ENCODE results near the gene ABHD2.

DNA sequence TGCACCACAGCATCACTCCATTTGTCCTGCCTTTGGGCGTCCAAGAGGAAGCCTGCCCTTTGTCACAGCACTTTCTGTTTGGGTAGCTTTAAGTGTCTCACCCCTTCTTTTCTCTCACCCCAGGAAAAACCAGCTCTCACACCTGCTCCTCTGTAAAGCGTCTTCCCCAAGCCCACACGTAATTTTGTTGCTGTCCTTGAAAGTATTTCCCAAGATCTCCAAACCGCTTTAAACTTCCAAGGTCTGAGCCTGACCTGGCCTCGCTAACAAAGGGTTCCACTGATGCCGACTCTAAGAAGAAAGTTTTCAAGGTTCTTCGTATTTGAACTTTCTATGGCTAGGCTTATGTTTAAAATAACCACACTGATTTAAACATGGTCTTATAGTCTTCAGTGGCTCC, 5.3 kb downstream of the ABHD2 start:
- TF ChIP-seq, protein P1, sequence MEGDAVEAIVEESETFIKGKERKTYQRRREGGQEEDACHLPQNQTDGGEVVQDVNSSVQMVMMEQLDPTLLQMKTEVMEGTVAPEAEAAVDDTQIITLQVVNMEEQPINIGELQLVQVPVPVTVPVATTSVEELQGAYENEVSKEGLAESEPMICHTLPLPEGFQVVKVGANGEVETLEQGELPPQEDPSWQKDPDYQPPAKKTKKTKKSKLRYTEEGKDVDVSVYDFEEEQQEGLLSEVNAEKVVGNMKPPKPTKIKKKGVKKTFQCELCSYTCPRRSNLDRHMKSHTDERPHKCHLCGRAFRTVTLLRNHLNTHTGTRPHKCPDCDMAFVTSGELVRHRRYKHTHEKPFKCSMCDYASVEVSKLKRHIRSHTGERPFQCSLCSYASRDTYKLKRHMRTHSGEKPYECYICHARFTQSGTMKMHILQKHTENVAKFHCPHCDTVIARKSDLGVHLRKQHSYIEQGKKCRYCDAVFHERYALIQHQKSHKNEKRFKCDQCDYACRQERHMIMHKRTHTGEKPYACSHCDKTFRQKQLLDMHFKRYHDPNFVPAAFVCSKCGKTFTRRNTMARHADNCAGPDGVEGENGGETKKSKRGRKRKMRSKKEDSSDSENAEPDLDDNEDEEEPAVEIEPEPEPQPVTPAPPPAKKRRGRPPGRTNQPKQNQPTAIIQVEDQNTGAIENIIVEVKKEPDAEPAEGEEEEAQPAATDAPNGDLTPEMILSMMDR (IDR thresholded peaks at IDR 0.05) = no peak
- TF ChIP-seq POLR2A (IDR thresholded peaks at IDR 0.05) = no peak

All from adrenal gland (tissue), 5 donors.